Neural cell (in vitro differentiated cells): Measurements from ENCODE around the gene PRIMA1. TPM values are rescaled to one million over a fixed set of nuclear protein-coding genes. Genes with fewer than 3 reads are reported as not detected.

ENCODE experiments used
- H2AFZ ChIP-seq: fragments of 200-600, 300-800 bp; sonication (generic), shearing (Covaris generic); 2 replicates; pipeline ENCODE4 v1.6.0; 2014; ENCODE audit warnings: low read depth, mild to moderate bottlenecking, antibody characterized with exemption, low read length, moderate library complexity
- H3F3A ChIP-seq: fragments of 200-600 bp; shearing (Covaris generic); 2 replicates; pipeline ENCODE4 v1.6.1; 2016; ENCODE audit warnings: mild to moderate bottlenecking, moderate library complexity, mixed read lengths, antibody characterized with exemption, low read length; ENCODE audit not compliant: insufficient read depth, poor library complexity, severe bottlenecking
- H3K27ac ChIP-seq: fragments of 200-600, 300-800 bp; sonication (generic), shearing (Covaris generic); 2 replicates; pipeline ENCODE4 v1.5.1; 2014; ENCODE audit warnings: mild to moderate bottlenecking, low read length, moderate library complexity
- H3K27me3 ChIP-seq: fragments of 300-800, 200-600 bp; sonication (generic), shearing (Covaris generic); 2 replicates; pipeline ENCODE4 v1.6.0; 2014; ENCODE audit warnings: mild to moderate bottlenecking, low read depth, low read length, moderate library complexity; ENCODE audit not compliant: insufficient read depth
- H3K36me3 ChIP-seq: fragments of 300-800, 200-600 bp; sonication (generic), shearing (Covaris generic); 2 replicates; pipeline ENCODE4 v1.5.1; 2014; ENCODE audit warnings: mild to moderate bottlenecking, antibody characterized with exemption, low read length, moderate library complexity; ENCODE audit not compliant: insufficient read depth
- H3K4me2 ChIP-seq: fragments of 300-800, 200-600 bp; sonication (generic), shearing (Covaris generic); 2 replicates; pipeline ENCODE4 v1.6.0; 2014; ENCODE audit warnings: mild to moderate bottlenecking, low read length
- H3K4me3 ChIP-seq: fragments of 300-800, 200-600 bp; sonication (generic), shearing (Covaris generic); 2 replicates; pipeline ENCODE4 v1.5.1; 2014; ENCODE audit warnings: mild to moderate bottlenecking, low read length, moderate library complexity
- H3K79me2 ChIP-seq: fragments of 200-600 bp; shearing (Covaris generic); replicated peaks from 2 replicates; pipeline ENCODE4 v1.6.0; 2014; ENCODE audit warnings: mild to moderate bottlenecking, low read length, moderate library complexity; ENCODE audit not compliant: insufficient read depth
- H3K9ac ChIP-seq: fragments of 300-800, 200-600 bp; sonication (generic), shearing (Covaris generic); 2 replicates; pipeline ENCODE4 v1.6.1; 2016; ENCODE audit warnings: mild to moderate bottlenecking, low read length, mixed read lengths
- H3K9me2 ChIP-seq: fragments of 200-600 bp; shearing (Covaris generic); 2 replicates; pipeline ENCODE4 v1.6.1; 2016; ENCODE audit warnings: mild to moderate bottlenecking, low read length, mixed read lengths; ENCODE audit not compliant: insufficient read depth
- H3K9me3 ChIP-seq: fragments of 200-600, 300-800 bp; sonication (generic), shearing (Covaris generic); 2 replicates; pipeline ENCODE4 v1.6.1; 2016; ENCODE audit warnings: mild to moderate bottlenecking, mixed run types, low read length, moderate library complexity, mixed read lengths
- H4K20me1 ChIP-seq: fragments of 200-600 bp; shearing (Covaris generic); 2 replicates; pipeline ENCODE4 v1.6.1; 2016; ENCODE audit warnings: mild to moderate bottlenecking, mixed run types; ENCODE audit not compliant: insufficient read depth
- CTCF ChIP-seq: fragments of 450-650 bp; IDR thresholded peaks from 2 replicates; pipeline ENCODE4 v1.5.1; 2014; ENCODE audit warnings: antibody characterized with exemption, mild to moderate bottlenecking, moderate library complexity; ENCODE audit not compliant: poor library complexity, severe bottlenecking
- EP300 ChIP-seq: fragments of 450-650 bp; conservative IDR thresholded peaks from 2 replicates; pipeline ENCODE4 v1.6.1; 2014; ENCODE audit warnings: antibody characterized with exemption, mild to moderate bottlenecking, moderate library complexity; ENCODE audit not compliant: poor library complexity, severe bottlenecking
- EZH2 ChIP-seq: fragments of 200-600, 300-800 bp; shearing (Covaris generic), sonication (generic); IDR thresholded peaks from 2 replicates; pipeline ENCODE4 v1.6.1; 2014; ENCODE audit warnings: antibody characterized with exemption, low read length, borderline replicate concordance, mild to moderate bottlenecking; ENCODE audit not compliant: insufficient read depth, poor library complexity, severe bottlenecking
- MXI1 ChIP-seq: fragments of 450-650 bp; conservative IDR thresholded peaks from 2 replicates; pipeline ENCODE4 v1.6.1; 2014; ENCODE audit warnings: antibody characterized with exemption, mild to moderate bottlenecking; ENCODE audit not compliant: poor library complexity, severe bottlenecking
- POLR2AphosphoS5 ChIP-seq: IDR thresholded peaks from 2 replicates; pipeline ENCODE4 v1.6.1; 2012
- RAD21 ChIP-seq: fragments of 450-650 bp; conservative IDR thresholded peaks from 2 replicates; pipeline ENCODE4 v1.6.1; 2014; ENCODE audit warnings: antibody characterized with exemption, mild to moderate bottlenecking, moderate library complexity
- REST ChIP-seq: IDR thresholded peaks from 2 replicates; pipeline ENCODE4 v1.6.1; 2012; ENCODE audit warnings: borderline replicate concordance
- SMC3 ChIP-seq: fragments of 450-650 bp; conservative IDR thresholded peaks from 2 replicates; pipeline ENCODE4 v1.6.1; 2014; ENCODE audit warnings: antibody characterized with exemption, mild to moderate bottlenecking, moderate library complexity; ENCODE audit not compliant: poor library complexity
- TAF1 ChIP-seq: IDR thresholded peaks from 2 replicates; pipeline ENCODE4 v1.6.1; 2012; ENCODE audit warnings: low read depth
- polyA plus RNA-seq: library from polyadenylated mRNA; depleted of rRNA; stranded (reverse); fragments of >200 nt; gene quantifications from 2 replicates; pipeline ENCODE4 v1.2.3, GENCODE V29; 2014

Gene PRIMA1
- polyA plus RNA-seq, 1 donor from 2014 or later, result not detected

GRCh38 chr14:93725993-93726392 lies 62.3 kb downstream of the PRIMA1 start:
- no peaks in the 10 kb centered on the region for H3K36me3 ChIP-seq
- no peak overlapping the region for H3K4me2 ChIP-seq
- H3K4me3 ChIP-seq, result no peak overlapping the region
- H3F3A ChIP-seq, result no peaks in the 10 kb centered on the region
- no peak for TF ChIP-seq CTCF
- no peak for TF ChIP-seq EP300
- no peak for TF ChIP-seq TAF1
- TF ChIP-seq MXI1, result no peak
- TF ChIP-seq REST, result no peak
- TF ChIP-seq SMC3, result no peak
- TF ChIP-seq EZH2, result no peak
- TF ChIP-seq RAD21, result no peak
- no peak for TF ChIP-seq POLR2AphosphoS5
- no peaks in the 10 kb centered on the region for H3K9me2 ChIP-seq
- H4K20me1 ChIP-seq, result no peaks in the 10 kb centered on the region
- no peaks in the 10 kb centered on the region for H3K27me3 ChIP-seq
- H3K79me2 ChIP-seq, result no peaks in the 10 kb centered on the region
- no peak overlapping the region for H3K27ac ChIP-seq
- no peak overlapping the region for H2AFZ ChIP-seq
- no peaks in the 10 kb centered on the region for H3K9me3 ChIP-seq
- H3K9ac ChIP-seq, result no peak overlapping the region

- Histone ChIP-seq H3K9ac (no peak overlapping the region), H3K9me3 (no peaks in the 10 kb centered on the region), H3K4me2 (no peak overlapping the region), H3K9me2 (no peaks in the 10 kb centered on the region), H3K27ac (no peak overlapping the region), H2AFZ (no peak overlapping the region), H4K20me1 (no peaks in the 10 kb centered on the region), H3K27me3 (no peaks in the 10 kb centered on the region), H3K4me3 (no peak overlapping the region), H3F3A (no peaks in the 10 kb centered on the region), H3K36me3 (no peaks in the 10 kb centered on the region), H3K79me2 (no peaks in the 10 kb centered on the region)
- no peak for TF ChIP-seq EP300
- no peak for TF ChIP-seq EZH2
- TF ChIP-seq TAF1, result no peak
- no peak for TF ChIP-seq MXI1
- TF ChIP-seq REST, result no peak
- no peak for TF ChIP-seq SMC3
- TF ChIP-seq POLR2AphosphoS5, result no peak
- TF ChIP-seq CTCF, result no peak
- TF ChIP-seq RAD21, result no peak
These were observed 63.2 kb downstream of the PRIMA1 start for GRCh38 chr14:93725002-93725582.
